ENCODE results near the gene POU2AF2.

- no peak for TF ChIP-seq CTCF (IDR thresholded peaks at IDR 0.05; ENCODE audit: low read depth, low read length, missing input control)
- TF ChIP-seq HNF4G (IDR thresholded peaks at IDR 0.05) = no peak
- TF ChIP-seq REST (IDR thresholded peaks at IDR 0.05) = no peak
- no peak for TF ChIP-seq ZBTB33 (IDR thresholded peaks at IDR 0.05)
- no peak for TF ChIP-seq ATF3 (IDR thresholded peaks at IDR 0.05)
- no peak for TF ChIP-seq YY1 (IDR thresholded peaks at IDR 0.05)
Measured at GRCh38 chr11:111229604-111230003, 15.9 kb upstream of the POU2AF2 start.
